Liver (tissue), 9 donors: ENCODE measurements around the gene NSMF. TPM values are rescaled to one million over a fixed set of nuclear protein-coding genes. Genes with fewer than 3 reads are reported as not detected.

Experiments
- DNase-seq: peaks from one replicate; pipeline ENCODE4 v3.0.0-alpha.2; 2017; ENCODE audit warnings: low spot score
- H3K27ac ChIP-seq, 2 donors: one replicate each; pipeline ENCODE4 v1.7.0; 2013; ENCODE audit warnings: inconsistent platforms in 2 of 2, low read length in 2 of 2, control low read depth in 1 of 2, low read depth in 1 of 2, mild to moderate bottlenecking in 1 of 2
- H3K27me3 ChIP-seq, 4 donors: one replicate each; pipeline versions ENCODE4 v1.6.1 to v1.7.0; 2013; ENCODE audit warnings: low read length in 3 of 4, inconsistent platforms in 1 of 4, mild to moderate bottlenecking in 1 of 4, moderate library complexity in 1 of 4; ENCODE audit not compliant: control insufficient read depth in 4 of 4, insufficient read depth in 4 of 4
- H3K36me3 ChIP-seq, 4 donors: one replicate each; pipeline versions ENCODE4 v1.6.1 to v1.7.0; 2013; ENCODE audit warnings: low read length in 3 of 4, mild to moderate bottlenecking in 3 of 4, low read depth in 1 of 4, moderate library complexity in 1 of 4; ENCODE audit not compliant: control insufficient read depth in 4 of 4, insufficient read depth in 3 of 4
- H3K4me1 ChIP-seq, 4 donors: one replicate each; pipeline versions ENCODE4 v1.6.1 to v1.7.0; 2013; ENCODE audit warnings: low read length in 3 of 4, mild to moderate bottlenecking in 3 of 4, moderate library complexity in 1 of 4; ENCODE audit not compliant: control insufficient read depth in 4 of 4, insufficient read depth in 4 of 4
- H3K4me3 ChIP-seq, 3 donors: one replicate each; pipeline versions ENCODE4 v1.6.1 to v1.7.0; 2013; ENCODE audit warnings: low read length in 3 of 3, control low read depth in 1 of 3, low read depth in 1 of 3, mild to moderate bottlenecking in 1 of 3
- H3K9ac ChIP-seq, 2 donors: one replicate each; pipeline ENCODE4 v1.7.0; 2013; ENCODE audit warnings: low read length in 2 of 2, mild to moderate bottlenecking in 2 of 2, moderate library complexity in 2 of 2, control low read depth in 1 of 2, low read depth in 1 of 2
- H3K9me3 ChIP-seq, 4 donors: one replicate each; pipeline versions ENCODE4 v1.6.1 to v1.7.0; 2013; ENCODE audit warnings: low read length in 3 of 4; ENCODE audit not compliant: control insufficient read depth in 4 of 4
- CTCF ChIP-seq: fragments of 150-350 bp; IDR thresholded peaks from 2 replicates; pipeline ENCODE4 v1.5.1; 2017; ENCODE audit warnings: improper control_type of control experiment, low read depth, low read length; ENCODE audit not compliant: missing input control
- FOXA2 ChIP-seq: IDR thresholded peaks from 2 replicates; pipeline ENCODE4 v1.6.1; 2016; ENCODE audit warnings: antibody characterized with exemption
- GABPA ChIP-seq, 2 donors: IDR thresholded peaks in 1 of 2; conservative IDR thresholded peaks in 1 of 2; 2 replicates each; pipeline ENCODE4 v1.6.1; 2016; ENCODE audit warnings: antibody characterized with exemption in 2 of 2, mild to moderate bottlenecking in 1 of 2, moderate library complexity in 1 of 2
- HNF4A ChIP-seq, 2 donors: conservative IDR thresholded peaks; 2 replicates each; pipeline ENCODE4 v1.6.1; 2016; ENCODE audit warnings: antibody characterized with exemption in 2 of 2, mild to moderate bottlenecking in 2 of 2
- HNF4G ChIP-seq: IDR thresholded peaks from 2 replicates; pipeline ENCODE4 v1.6.1; 2016; ENCODE audit warnings: antibody characterized with exemption
- MAX ChIP-seq: IDR thresholded peaks from 2 replicates; pipeline ENCODE4 v1.6.1; 2016; ENCODE audit warnings: antibody characterized with exemption
- NR2F2 ChIP-seq: IDR thresholded peaks from 2 replicates; pipeline ENCODE4 v1.6.1; 2016; ENCODE audit warnings: antibody characterized with exemption
- REST ChIP-seq: IDR thresholded peaks from 2 replicates; pipeline ENCODE4 v1.6.1; 2016; ENCODE audit warnings: antibody characterized with exemption, mild to moderate bottlenecking
- RXRA ChIP-seq, 2 donors: IDR thresholded peaks; 2 replicates each; pipeline ENCODE4 v1.6.1; 2017 to 2018; ENCODE audit warnings: antibody characterized with exemption in 2 of 2, mild to moderate bottlenecking in 1 of 2
- ZBTB33 ChIP-seq: IDR thresholded peaks from 2 replicates; pipeline ENCODE4 v1.6.1; 2016; ENCODE audit warnings: antibody characterized with exemption
- WGBS: extraction: QIAGEN DNeasy Blood & Tissue Kit; methylation state at CpG from one replicate; pipeline ENCODE4 v1.1.7; 2013; 5-methylcytosine and 5-hydroxymethylcytosine counted together
- polyA plus RNA-seq, 2 donors: library from polyadenylated mRNA; stranded (reverse) in 1 of 2; unstranded in 1 of 2; fragments of 200-250 nt in 1 of 2; fragments of >200 nt in 1 of 2; fragmentation: Nextera tagmentation in 1 of 2; extraction: Ambion mirVana in 1 of 2; gene quantifications; one replicate each; pipeline versions ENCODE4 v1.2.1 to v1.2.3, GENCODE V29; 2013 to 2015
- total RNA-seq, 2 donors: library from RNA; depleted of rRNA; stranded (reverse); fragments of >200 nt; gene quantifications; one replicate each; pipeline ENCODE4 v1.2.3, GENCODE V29; 2014
- donor health status: healthy.
- donor health status: healthy.
- donor health status: healthy.
- donor health status: healthy.
- donor health status: healthy.

NSMF gene
- total and polyA plus RNA-seq, 4 donors, result 1.7 to 13.5 (median 8.7) TPM

DNA sequence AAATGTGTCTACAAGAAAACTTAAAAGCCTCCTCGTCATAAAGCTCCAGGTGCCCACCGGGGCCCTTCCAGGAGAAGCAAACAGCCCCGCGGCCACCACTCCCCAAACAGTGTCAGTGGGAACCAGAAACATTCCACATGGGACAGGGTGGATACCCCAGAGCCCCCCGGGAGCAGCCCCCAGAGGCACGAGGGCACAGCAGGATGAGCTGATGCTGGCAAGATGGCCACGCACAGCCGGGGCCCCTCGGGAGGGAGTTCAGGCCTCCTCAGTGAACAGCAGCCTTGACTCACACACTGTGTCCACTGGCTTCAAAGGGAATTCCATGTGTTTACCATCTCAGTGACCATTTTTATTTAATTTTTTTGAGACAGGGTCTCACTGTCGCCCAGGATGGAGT, 46.7 kb downstream of the NSMF start (continued):
- TF ChIP-seq CTCF, result no peak

GRCh38 chr9:137411645-137412380, 47.3 kb downstream of the NSMF start:
- Histone ChIP-seq H3K27ac (peak overlapping the region; percentile 43 to 67), H3K9ac (no peak overlapping the region), H3K4me1 (peaks cover 4 to 7% (median 5%) of the 10 kb centered on the region in 4 donors), H3K4me3 (no peak overlapping the region), H3K9me3 (no peaks in the 10 kb centered on the region), H3K27me3 (no peaks in the 10 kb centered on the region), H3K36me3 (no peaks in the 10 kb centered on the region)
- WGBS, result 65% methylated on average over 30 of the region's 30 CpGs
- TF ChIP-seq FOXA2, result no peak
- DNase-seq, result no peak

DNA sequence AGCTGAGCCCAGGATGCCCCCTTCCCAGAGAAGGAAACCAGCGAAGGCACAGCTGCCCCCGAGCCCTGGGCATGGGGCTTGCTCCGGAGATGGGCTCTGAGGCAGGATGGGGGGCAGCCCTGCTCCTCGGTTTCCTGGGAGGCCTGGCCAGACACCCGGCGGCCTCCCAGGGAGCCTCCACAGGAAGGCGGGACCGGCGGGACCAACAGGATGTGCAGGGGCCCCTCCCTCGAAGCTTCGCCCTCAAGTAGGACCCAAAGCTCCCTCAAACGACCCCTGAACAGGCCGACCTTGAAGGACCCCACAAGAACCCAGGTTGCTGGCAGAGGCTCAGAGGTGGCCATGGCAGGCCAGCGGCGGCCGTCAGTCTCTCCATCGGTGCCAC, 47.9 kb downstream of the NSMF start:
- Histone ChIP-seq H3K27me3 (no peaks in the 10 kb centered on the region), H3K27ac (no peak overlapping the region), H3K36me3 (no peaks in the 10 kb centered on the region), H3K4me1 (peaks cover 5 to 10% (median 6%) of the 10 kb centered on the region in 4 donors), H3K9ac (no peak overlapping the region), H3K9me3 (no peaks in the 10 kb centered on the region), H3K4me3 (no peak overlapping the region)
- TF ChIP-seq REST (no peak), ZBTB33 (no peak), NR2F2 (no peak), HNF4G (no peak), RXRA (IDR thresholded peaks at IDR 0.05) (no peak), GABPA (IDR thresholded peaks at IDR 0.05 in 1 of 2, conservative IDR thresholded peaks at IDR 0.05 in 1 of 2) (no peak), HNF4A (conservative IDR thresholded peaks at IDR 0.05) (no peak), MAX (no peak)
- DNase-seq, result no peak
- 67% methylated on average over 17 of the region's 17 CpGs for WGBS
